ENCODE data around the gene TMUB1. TPM values are rescaled to one million over a fixed set of nuclear protein-coding genes. Genes with fewer than 3 reads are reported as not detected.

TMUB1 gene
- total RNA-seq, 2 experiments from 2014 or later = 56.0 to 59.6 TPM

GRCh38 chr7:151062111-151062398 is 21.2 kb downstream of the TMUB1 start:
- BruUV-seq (replicated peaks) = no TSS peak
- DNase-seq (ENCODE audit: low spot score) = no peak
- no peak overlapping the region for H3K27ac ChIP-seq (ENCODE audit: low read depth, low read length, poor library complexity, severe bottlenecking)
- no peaks in the 10 kb centered on the region for H3K9me2 ChIP-seq (ENCODE audit: insufficient read depth, low read length)
- H4K20me1 ChIP-seq (ENCODE audit: insufficient read depth, low read length) = no peaks in the 10 kb centered on the region
- no peak overlapping the region for H3K4me2 ChIP-seq (ENCODE audit: low read length)
- peaks cover 29% of the 10 kb centered on the region for H3K36me3 ChIP-seq (ENCODE audit: insufficient read depth, low read length)
- intact Hi-C loops (cut with micrococcal nuclease; ENCODE audit: unreplicated experiment) = no loop called here
- H3K79me2 ChIP-seq (ENCODE audit: insufficient read depth, low read depth, low read length) = peaks cover 14% of the 10 kb centered on the region; the same call in 1 of the 2 replicates
- no peak overlapping the region for H2AFZ ChIP-seq (ENCODE audit: low read length)
- POLR2A ChIA-PET = no interaction called here
- H3K4me3 ChIP-seq (ENCODE audit: low read depth, low read length, poor library complexity, severe bottlenecking) = no peak overlapping the region
- H3K4me1 ChIP-seq (ENCODE audit: insufficient read depth, low read length, poor library complexity, severe bottlenecking) = peaks cover 28% of the 10 kb centered on the region
- H3K9me3 ChIP-seq (ENCODE audit: low read length) = no peaks in the 10 kb centered on the region
- TF ChIP-seq CTCF (conservative IDR thresholded peaks at IDR 0.05; ENCODE audit: low read length) (no peak), EZH2phosphoT487 (IDR thresholded peaks at IDR 0.05; ENCODE audit: borderline replicate concordance, low read depth, low read length) (no peak)
- CTCF ChIA-PET (ENCODE audit: unreplicated experiment) = no interaction called here

DNA sequence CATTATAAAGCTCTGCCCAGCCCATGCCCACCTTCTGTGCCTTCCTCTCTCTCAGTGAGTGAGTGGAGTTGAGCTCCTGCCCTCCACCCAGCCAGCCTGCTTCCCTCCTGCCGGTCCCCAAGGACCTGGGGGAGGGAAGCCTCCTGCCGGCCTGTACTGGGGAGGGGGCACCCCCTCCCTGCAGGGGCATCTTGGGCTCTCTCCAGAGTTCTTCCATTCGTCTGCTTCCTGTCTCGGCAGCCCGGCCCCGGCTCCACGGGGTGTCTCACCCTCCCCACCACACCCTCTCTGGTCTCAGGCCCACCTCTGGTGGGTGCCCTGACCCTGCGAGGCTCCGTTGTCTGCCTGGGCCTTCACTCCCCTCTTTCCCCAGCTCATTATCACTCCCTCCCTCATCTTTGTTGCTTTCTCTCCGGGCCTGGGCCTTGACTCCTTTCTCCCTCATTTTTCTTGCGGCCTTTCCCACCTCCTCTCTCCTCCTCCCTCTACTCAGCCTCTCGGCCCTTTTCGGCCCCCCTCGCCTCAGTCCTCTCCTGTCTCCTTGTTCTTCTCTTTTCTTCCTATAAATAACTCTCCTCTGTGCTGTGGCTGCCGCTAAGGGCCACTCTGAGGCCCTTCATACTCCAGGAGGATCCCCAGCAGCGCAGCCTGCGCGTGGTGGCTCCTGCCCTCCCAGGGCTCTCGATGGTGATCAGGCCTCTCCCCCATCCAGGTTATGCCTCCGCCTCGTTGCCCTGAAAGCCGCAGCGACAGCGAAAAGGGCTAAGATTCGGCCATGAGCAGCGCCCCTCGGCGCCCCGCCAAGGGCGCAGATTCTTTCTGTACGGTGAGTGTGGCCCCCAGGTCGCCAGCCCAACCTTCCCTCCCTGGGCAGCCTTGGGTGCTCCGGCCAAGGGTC is 21.8 kb downstream of the TMUB1 start:
- TF ChIP-seq CTCF (conservative IDR thresholded peaks at IDR 0.05; ENCODE audit: low read length) = no peak
- TF ChIP-seq EZH2phosphoT487 (IDR thresholded peaks at IDR 0.05; ENCODE audit: borderline replicate concordance, low read depth, low read length) = no peak
- H3K27ac ChIP-seq (ENCODE audit: low read depth, low read length, poor library complexity, severe bottlenecking) = no peak overlapping the region
- H3K4me2 ChIP-seq (ENCODE audit: low read length) = peak overlapping the region; percentile 98
- H3K36me3 ChIP-seq (ENCODE audit: insufficient read depth, low read length) = peaks cover 23% of the 10 kb centered on the region
- peaks cover 33% of the 10 kb centered on the region for H3K4me1 ChIP-seq (ENCODE audit: insufficient read depth, low read length, poor library complexity, severe bottlenecking)
- H2AFZ ChIP-seq (ENCODE audit: low read length) = no peak overlapping the region
- H4K20me1 ChIP-seq (ENCODE audit: insufficient read depth, low read length) = no peaks in the 10 kb centered on the region
- ChIA-PET CTCF (ENCODE audit: unreplicated experiment) (no interaction called here), POLR2A (interaction anchor here (0.9 kb wide), 1 partner anchor 33 kb away, joined by 3 read pairs; the partner anchor contains the start of gene ABCB8)
- H3K9me3 ChIP-seq (ENCODE audit: low read length) = no peaks in the 10 kb centered on the region
- H3K9me2 ChIP-seq (ENCODE audit: insufficient read depth, low read length) = no peaks in the 10 kb centered on the region
- H3K4me3 ChIP-seq (ENCODE audit: low read depth, low read length, poor library complexity, severe bottlenecking) = peak overlapping the region; percentile 98
- H3K79me2 ChIP-seq (ENCODE audit: insufficient read depth, low read depth, low read length) = peaks cover 14% of the 10 kb centered on the region; the same call in 1 of the 2 replicates
- DNase-seq (ENCODE audit: low spot score) = no peak
- intact Hi-C loops (cut with micrococcal nuclease; ENCODE audit: unreplicated experiment) = no loop called here
- BruUV-seq (replicated peaks) = no TSS peak

Data from OCI-LY7 (cell line).